ENCODE results near the gene STPG3. TPM values are rescaled to one million over a fixed set of nuclear protein-coding genes. Genes with fewer than 3 reads are reported as not detected.
A peak's percentile ranks its signal among the peaks of the same experiment; 100 is the strongest.

STPG3 gene
- not detected for total RNA-seq

GRCh38 chr9:137251194-137251461, at the start of gene STPG3:
STPG3 (plus strand) TSS chr9:137251286; CDS start chr9:137251287, 1 bp downstream.
- WGBS, 2 donors (ENCODE audit: low coverage in 1 of 2) = no CpG with 5 or more reads among the region's 4 CpGs
- H3K9me3 ChIP-seq = no peaks in the 10 kb centered on the region
- ATAC-seq = no peak

GRCh38 chr9:137202966-137203365, 48.1 kb upstream of the STPG3 start:
- Histone ChIP-seq H3K4me1 (peaks cover 5 to 83% (median 52%) of the 10 kb centered on the region in 3 donors), H3K27me3 (no peaks in the 10 kb centered on the region), H3K27ac (no peak overlapping the region), H3K9me3 (no peaks in the 10 kb centered on the region), H3K36me3 (peaks cover 0 to 6% of the 10 kb centered on the region in 2 donors), H3K4me3 (no peak overlapping the region)
- TF ChIP-seq POLR2A (IDR thresholded peaks at IDR 0.05) (no peak), EP300 (IDR thresholded peaks at IDR 0.05) (no peak), POLR2AphosphoS5 (IDR thresholded peaks at IDR 0.05) (no peak), CTCF (IDR thresholded peaks at IDR 0.05) (no peak)
- 79 to 80% methylated on average over 1 to 6 of the region's 8 CpGs for WGBS, 2 donors (ENCODE audit: low coverage in 1 of 2)
- no peak for ATAC-seq

More at GRCh38 chr9:137251194-137251461, at the start of gene STPG3:
- H3K27ac ChIP-seq = no peak within 1 kb of the TSS
- H3K27me3 ChIP-seq = peaks cover 9% of the 10 kb centered on the region
- no peak within 1 kb of the TSS for H3K4me3 ChIP-seq
- H3K4me1 ChIP-seq = peaks cover 0 to 20% (median 11%) of the 10 kb centered on the region in 3 donors
- H3K36me3 ChIP-seq = peaks cover 0 to 1% of the 10 kb centered on the region in 2 donors
- TF ChIP-seq POLR2AphosphoS5 (IDR thresholded peaks at IDR 0.05) (no peak), EP300 (IDR thresholded peaks at IDR 0.05) (no peak)

- 9 to 14% methylated on average over 6 to 16 of the region's 21 CpGs for WGBS, 2 donors (ENCODE audit: low coverage in 1 of 2)
- no peaks in the 10 kb centered on the region for H3K27me3 ChIP-seq
- H3K27ac ChIP-seq = peak overlapping the region; percentile 60 to 92 (median 88)
- peaks cover 0 to 17% of the 10 kb centered on the region in 2 donors for H3K36me3 ChIP-seq
- peaks cover 5 to 66% (median 36%) of the 10 kb centered on the region in 3 donors for H3K4me1 ChIP-seq
- no peaks in the 10 kb centered on the region for H3K9me3 ChIP-seq
- ATAC-seq = no peak
- peak overlapping the region; percentile 69 to 98 for H3K4me3 ChIP-seq
- TF ChIP-seq EP300 (IDR thresholded peaks at IDR 0.05) (no peak), POLR2A (IDR thresholded peaks at IDR 0.05) (no peak), POLR2AphosphoS5 (IDR thresholded peaks at IDR 0.05) (no peak), CTCF (IDR thresholded peaks at IDR 0.05) (no peak)
These were observed 46.4 kb upstream of the STPG3 start for GRCh38 chr9:137204731-137205125.

- peaks cover 0 to 23% of the 10 kb centered on the region in 2 donors for H3K36me3 ChIP-seq
- 0% methylated on average over 2 of the region's 98 CpGs; no CpG with 5 or more reads in 1 of the 2 donors for WGBS, 2 donors (ENCODE audit: low coverage in 1 of 2)
- ATAC-seq = peak; percentile 66
- no peaks in the 10 kb centered on the region for H3K27me3 ChIP-seq
- peaks cover 5 to 64% (median 35%) of the 10 kb centered on the region in 3 donors for H3K4me1 ChIP-seq
- TF ChIP-seq EP300 (IDR thresholded peaks at IDR 0.05) (no peak), POLR2AphosphoS5 (IDR thresholded peaks at IDR 0.05) (peak; percentile 93), POLR2A (IDR thresholded peaks at IDR 0.05) (peak; percentile 77 to 83), CTCF (IDR thresholded peaks at IDR 0.05) (peak in 1 of 4 experiments; percentile 19)
- H3K4me3 ChIP-seq = peak within 1 kb of the TSS; percentile 69 to 98
- H3K9me3 ChIP-seq = no peaks in the 10 kb centered on the region
- peak within 1 kb of the TSS; percentile 60 to 92 (median 88) for H3K27ac ChIP-seq
These were observed 45.7 kb upstream of the STPG3 start, which contains the start of the genes NDOR1 and TMEM203 for GRCh38 chr9:137205126-137206069. NDOR1 (plus strand) TSS chr9:137205700; CDS start chr9:137205778, 78 bp downstream. TMEM203 (minus strand) TSS chr9:137205648; CDS start chr9:137205414, 234 bp downstream.

- 62 to 78% methylated on average over 6 of the region's 7 CpGs for WGBS, 2 donors (ENCODE audit: low coverage in 1 of 2)
- Histone ChIP-seq H3K4me3 (peak overlapping the region in 1 of 2 donors; percentile 98), H3K9me3 (no peaks in the 10 kb centered on the region), H3K36me3 (peaks cover 0 to 27% of the 10 kb centered on the region in 2 donors), H3K4me1 (peaks cover 5 to 56% (median 30%) of the 10 kb centered on the region in 3 donors), H3K27ac (no peak overlapping the region), H3K27me3 (no peaks in the 10 kb centered on the region)
- no peak for TF ChIP-seq POLR2AphosphoS5 (IDR thresholded peaks at IDR 0.05)
- TF ChIP-seq POLR2A (IDR thresholded peaks at IDR 0.05) = no peak
- TF ChIP-seq EP300 (IDR thresholded peaks at IDR 0.05) = no peak
- no peak for TF ChIP-seq CTCF (IDR thresholded peaks at IDR 0.05)
- no peak for ATAC-seq
These were observed 44.5 kb upstream of the STPG3 start for GRCh38 chr9:137206602-137207001.
